Transverse colon (tissue), 4 donors: ENCODE measurements around the gene TNFRSF25. TPM values are rescaled to one million over a fixed set of nuclear protein-coding genes. Genes with fewer than 3 reads are reported as not detected.

ENCODE experiments used
- DNase-seq: peaks from one replicate; pipeline ENCODE4 v3.0.0-alpha.2; 2019
- H3K27ac ChIP-seq, 4 donors: fragments of 200-600 bp; sonication (generic); 2 replicates each; pipeline ENCODE4 v1.5.1; 2016 to 2018; ENCODE audit warnings: inconsistent platforms in 4 of 4
- H3K27me3 ChIP-seq: fragments of 200-600 bp; sonication (generic); 2 replicates; pipeline ENCODE4 v1.5.1; 2017; ENCODE audit warnings: inconsistent platforms
- H3K36me3 ChIP-seq, 4 donors: fragments of 200-600 bp; sonication (generic); 2 replicates each; pipeline ENCODE4 v1.5.1; 2017 to 2019; ENCODE audit warnings: inconsistent platforms in 4 of 4
- H3K4me1 ChIP-seq, 4 donors: fragments of 200-600 bp; sonication (generic); 2 replicates each; pipeline ENCODE4 v1.5.1; 2017 to 2020; ENCODE audit warnings: inconsistent platforms in 4 of 4
- H3K4me3 ChIP-seq, 4 donors: fragments of 200-600 bp; sonication (generic); 1 replicate in 1 of 4; 2 replicates in 3 of 4; pipeline versions ENCODE4 v1.5.1 to v1.6.1; 2017 to 2019; ENCODE audit warnings: inconsistent platforms in 4 of 4
- H3K9me3 ChIP-seq, 2 donors: fragments of 200-600 bp; sonication (generic); 2 replicates each; pipeline ENCODE4 v1.5.1; 2017 to 2019; ENCODE audit warnings: inconsistent platforms in 2 of 2
- CTCF ChIP-seq, 5 experiments: fragments of 200-600 bp in 3 of 5; fragments of 450-650 bp in 2 of 5; sonication (generic) in 3 of 5; IDR thresholded peaks; 1 replicate in 2 of 5; 2 replicates in 3 of 5; pipeline ENCODE4 v1.5.1; 2016 to 2017; ENCODE audit warnings: antibody characterized with exemption in 5 of 5, inconsistent platforms in 3 of 5, mild to moderate bottlenecking in 2 of 5, moderate library complexity in 1 of 5
- EP300 ChIP-seq: sonication (generic); formaldehyde crosslinking; IDR thresholded peaks from one replicate; pipeline ENCODE4 v1.6.1; 2017; ENCODE audit warnings: antibody characterized with exemption, low read depth
- POLR2A ChIP-seq: fragments of 450-650 bp; IDR thresholded peaks from one replicate; pipeline ENCODE4 v1.6.1; 2016; ENCODE audit warnings: antibody characterized with exemption, mild to moderate bottlenecking, moderate library complexity
- POLR2AphosphoS5 ChIP-seq, 3 donors: sonication (generic); formaldehyde crosslinking; IDR thresholded peaks; one replicate each; pipeline ENCODE4 v1.6.1; 2016; ENCODE audit warnings: antibody characterized with exemption in 3 of 3
- WGBS, 2 donors: methylation state at CpG; one replicate each; pipeline ENCODE4 v1.1.5; 2018; ENCODE audit warnings: low coverage in 1 of 2; 5-methylcytosine and 5-hydroxymethylcytosine counted together
- in situ Hi-C, 4 donors: fragments of 200-750 bp; cut with MboI; loops; one replicate each; pipeline versions ENCODE4 v1.15.0 to v1.15.1; 2017; ENCODE audit warnings: low sequenced_read_pairs in 3 of 4, low pct_ligation_motif_present in 1 of 4, low pct_unique_long_range_greater_than_20kb in 1 of 4
- intact Hi-C: fragments of 100-400 bp; cut with DNase I; formaldehyde crosslinking; loops from one replicate; pipeline ENCODE4 v1.15.1; 2023; ENCODE audit warnings: low total_unique reads
- total RNA-seq, 4 donors: library from RNA; depleted of rRNA; stranded (reverse); fragments of >200 nt; gene quantifications; one replicate each; pipeline ENCODE4 v1.1.0, GENCODE V29; 2016

TNFRSF25 gene
- total RNA-seq, 4 donors from 2014 or later = 38.9 to 55.3 (median 45.0) TPM

GRCh38 chr1:6444377-6444776 lies 21.6 kb downstream of the TNFRSF25 start:
- DNase-seq = no peak
- H3K9me3 ChIP-seq = no peaks in the 10 kb centered on the region
- no peak overlapping the region for H3K4me3 ChIP-seq
- TF ChIP-seq CTCF (IDR thresholded peaks at IDR 0.05) (no peak), EP300 (no peak), POLR2A (no peak), POLR2AphosphoS5 (IDR thresholded peaks at IDR 0.05) (no peak)
- in situ Hi-C loops = no loop called here
- H3K4me1 ChIP-seq = peaks cover 10 to 40% (median 37%) of the 10 kb centered on the region in 4 donors
- no peaks in the 10 kb centered on the region for H3K36me3 ChIP-seq
- 93% methylated on average over 14 of the region's 15 CpGs; no CpG with 5 or more reads in 1 of the 2 donors for WGBS, 2 donors
- intact Hi-C loops = no loop called here
- H3K27me3 ChIP-seq = peaks cover 52% of the 10 kb centered on the region
- H3K27ac ChIP-seq = no peak overlapping the region

- TF ChIP-seq CTCF (IDR thresholded peaks at IDR 0.05) (no peak), EP300 (no peak), POLR2A (no peak), POLR2AphosphoS5 (IDR thresholded peaks at IDR 0.05) (no peak)
- no peak overlapping the region for H3K27ac ChIP-seq
- no peak overlapping the region for H3K4me3 ChIP-seq
- WGBS, 2 donors = 77% methylated on average over 16 of the region's 21 CpGs; no CpG with 5 or more reads in 1 of the 2 donors
- in situ Hi-C loops (no loop called here), intact Hi-C loops (no loop called here)
- DNase-seq = no peak
- no peaks in the 10 kb centered on the region for H3K36me3 ChIP-seq
- H3K4me1 ChIP-seq = peaks cover 10 to 33% (median 32%) of the 10 kb centered on the region in 4 donors
- H3K9me3 ChIP-seq = no peaks in the 10 kb centered on the region
- peaks cover 51% of the 10 kb centered on the region for H3K27me3 ChIP-seq
Measured at GRCh38 chr1:6443339-6444115, 22.4 kb downstream of the TNFRSF25 start.

GRCh38 chr1:6441586-6441985 lies 24.4 kb downstream of the TNFRSF25 start:
- H3K36me3 ChIP-seq = no peaks in the 10 kb centered on the region
- H3K27me3 ChIP-seq = peaks cover 33% of the 10 kb centered on the region
- intact Hi-C loops (no loop called here), in situ Hi-C loops (no loop called here)
- no peak overlapping the region for H3K4me3 ChIP-seq
- no peak for DNase-seq
- H3K9me3 ChIP-seq = no peaks in the 10 kb centered on the region
- peaks cover 0 to 14% (median 13%) of the 10 kb centered on the region in 4 donors for H3K4me1 ChIP-seq
- 90% methylated on average over 7 of the region's 7 CpGs; no CpG with 5 or more reads in 1 of the 2 donors for WGBS, 2 donors
- no peak for TF ChIP-seq POLR2AphosphoS5 (IDR thresholded peaks at IDR 0.05)
- no peak overlapping the region for H3K27ac ChIP-seq

- TF ChIP-seq CTCF (IDR thresholded peaks at IDR 0.05) (peak in 4 of 5 experiments; percentile 11 to 33 (median 22)), POLR2A (no peak), POLR2AphosphoS5 (IDR thresholded peaks at IDR 0.05) (no peak), EP300 (no peak)
- WGBS, 2 donors = 14% methylated on average over 38 of the region's 101 CpGs; no CpG with 5 or more reads in 1 of the 2 donors
- intact Hi-C loops = no loop called here
- Histone ChIP-seq H3K4me3 (peak overlapping the region in 2 of 4 donors; percentile 26 to 39), H3K27me3 (peaks cover 29% of the 10 kb centered on the region), H3K27ac (no peak overlapping the region), H3K4me1 (peaks cover 0 to 13% (median 11%) of the 10 kb centered on the region in 4 donors), H3K36me3 (no peaks in the 10 kb centered on the region), H3K9me3 (no peaks in the 10 kb centered on the region)
- in situ Hi-C loops = no loop called here
- peak; percentile 87 for DNase-seq
Measured at GRCh38 chr1:6440198-6441126, 25.5 kb downstream of the TNFRSF25 start.
